SKM-1 (cell line): ENCODE measurements around the gene DOCK3.
"Not testable (repeated sequence)": the region's sequence is repeated elsewhere in the genome, so short reads cannot be mapped to it uniquely, and the experiment has no call there.

Experiments used
- DNase-seq: peaks from one replicate; lab custom pipeline; 2025; ENCODE audit not compliant: unreplicated experiment; lab: John Stamatoyannopoulos, UW

Gene DOCK3

GRCh38 chr3:50790894-50791293 lies 116.2 kb downstream of the DOCK3 start:
- not testable (repeated sequence) for DNase-seq

- DNase-seq, result no peak
These were observed 117.8 kb downstream of the DOCK3 start for GRCh38 chr3:50792568-50792967.

DNA sequence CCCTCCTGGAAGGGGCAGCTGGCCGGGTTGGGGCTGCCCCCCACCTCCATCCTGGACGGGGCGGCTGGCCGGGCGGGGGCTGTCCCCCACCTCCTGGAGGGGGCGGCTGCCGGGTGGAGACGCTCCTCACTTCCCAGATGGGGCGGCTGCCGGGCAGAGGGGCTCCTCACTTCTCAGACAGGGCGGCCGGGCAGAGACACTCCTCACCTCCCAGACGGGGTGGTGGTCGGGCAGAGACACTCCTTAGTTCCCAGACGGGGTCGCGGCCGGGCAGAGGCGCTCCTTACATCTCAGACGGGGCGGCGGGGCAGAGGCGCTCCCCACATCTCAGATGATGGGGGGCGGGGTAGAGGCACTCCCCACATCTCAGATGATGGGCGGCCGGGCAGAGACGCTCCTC lies 129.1 kb downstream of the DOCK3 start:
- DNase-seq, result not testable (repeated sequence)

- DNase-seq, result not testable (repeated sequence)
These were observed 129.6 kb downstream of the DOCK3 start for GRCh38 chr3:50804376-50804775.

DNA sequence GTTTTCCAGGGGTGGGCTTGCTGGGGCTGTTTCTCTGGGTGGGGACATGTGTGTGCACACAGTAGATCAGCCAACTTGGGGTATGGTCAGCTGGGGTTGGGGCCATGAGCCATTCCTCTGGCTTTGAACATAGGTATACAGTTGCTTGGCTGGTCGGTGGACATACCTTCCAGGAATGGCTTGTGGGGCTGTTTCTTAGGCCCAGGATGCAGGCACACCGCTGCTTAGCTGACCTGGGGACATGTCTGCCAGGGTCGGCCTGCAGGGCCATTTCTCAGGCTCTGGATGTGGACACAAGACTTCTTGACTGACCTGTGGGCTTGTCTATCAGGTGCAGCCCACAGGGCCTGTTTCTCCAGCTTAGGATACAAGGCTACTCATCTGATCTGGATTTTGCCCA lies 130.6 kb downstream of the DOCK3 start:
- no peak for DNase-seq

- no peak for DNase-seq
These were observed 131.3 kb downstream of the DOCK3 start for GRCh38 chr3:50806031-50806430.

GRCh38 chr3:50806806-50807205 lies 132.1 kb downstream of the DOCK3 start:
- DNase-seq, result no peak

GRCh38 chr3:50807266-50807665 lies 132.5 kb downstream of the DOCK3 start:
- no peak for DNase-seq

DNA sequence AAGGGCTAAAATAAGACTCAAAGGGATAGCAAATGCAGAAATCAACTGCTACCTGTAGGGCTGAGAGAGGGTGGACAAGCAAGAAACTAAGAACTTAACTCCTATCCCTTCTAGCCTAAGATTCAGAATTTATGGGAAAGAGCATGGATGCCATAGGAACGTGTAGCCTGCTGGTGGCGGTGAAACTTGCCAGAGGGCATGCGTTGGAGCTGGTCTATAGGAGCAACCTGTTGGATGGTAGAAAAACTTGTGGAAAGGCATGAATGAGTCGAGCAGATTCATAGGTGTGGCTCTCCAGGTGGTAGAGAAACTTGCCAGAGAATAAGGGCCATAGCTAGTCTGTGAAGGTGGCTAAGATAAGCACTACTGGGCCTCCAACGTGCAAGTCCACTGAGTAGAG lies 137.2 kb downstream of the DOCK3 start:
- no peak for DNase-seq

DNA sequence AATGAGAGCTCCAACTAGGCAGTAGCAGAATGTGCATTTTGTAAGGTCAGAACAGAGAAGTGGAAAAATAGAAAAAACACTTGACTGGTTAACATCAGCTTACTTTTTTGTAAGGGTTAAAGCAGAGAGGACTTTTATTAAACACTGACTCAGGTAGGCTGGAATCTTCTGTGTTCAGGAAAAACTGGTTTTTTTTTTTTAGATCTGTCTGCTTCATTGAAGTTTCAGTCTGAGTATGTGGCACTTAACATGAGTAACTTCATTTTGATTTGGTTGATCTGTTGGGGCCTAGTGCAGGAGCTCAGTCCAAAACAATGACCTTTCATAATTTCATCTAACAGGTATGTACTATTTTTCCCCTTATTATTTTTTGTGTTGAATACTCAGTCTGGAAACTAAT lies 141.1 kb downstream of the DOCK3 start:
- no peak for DNase-seq

DNA sequence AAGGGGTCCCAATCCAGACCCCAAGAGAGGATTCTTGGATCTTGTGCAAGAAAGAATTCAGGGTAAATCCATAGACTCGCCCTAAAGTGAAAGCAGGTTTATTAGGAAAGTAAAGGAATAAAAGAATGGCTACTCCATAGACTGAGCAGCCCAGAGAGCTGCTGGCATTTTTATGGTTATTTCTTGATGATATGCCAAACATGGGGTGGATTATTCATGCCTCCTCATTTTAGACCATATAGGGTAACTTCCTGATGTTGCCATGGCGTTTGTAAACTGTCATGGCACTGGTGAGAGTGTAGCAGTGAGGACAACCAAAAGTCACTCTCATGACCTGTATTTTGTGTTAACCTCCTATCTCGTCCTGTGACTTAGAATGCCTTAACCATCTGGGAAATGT lies 142.2 kb downstream of the DOCK3 start:
- no peak for DNase-seq

DNA sequence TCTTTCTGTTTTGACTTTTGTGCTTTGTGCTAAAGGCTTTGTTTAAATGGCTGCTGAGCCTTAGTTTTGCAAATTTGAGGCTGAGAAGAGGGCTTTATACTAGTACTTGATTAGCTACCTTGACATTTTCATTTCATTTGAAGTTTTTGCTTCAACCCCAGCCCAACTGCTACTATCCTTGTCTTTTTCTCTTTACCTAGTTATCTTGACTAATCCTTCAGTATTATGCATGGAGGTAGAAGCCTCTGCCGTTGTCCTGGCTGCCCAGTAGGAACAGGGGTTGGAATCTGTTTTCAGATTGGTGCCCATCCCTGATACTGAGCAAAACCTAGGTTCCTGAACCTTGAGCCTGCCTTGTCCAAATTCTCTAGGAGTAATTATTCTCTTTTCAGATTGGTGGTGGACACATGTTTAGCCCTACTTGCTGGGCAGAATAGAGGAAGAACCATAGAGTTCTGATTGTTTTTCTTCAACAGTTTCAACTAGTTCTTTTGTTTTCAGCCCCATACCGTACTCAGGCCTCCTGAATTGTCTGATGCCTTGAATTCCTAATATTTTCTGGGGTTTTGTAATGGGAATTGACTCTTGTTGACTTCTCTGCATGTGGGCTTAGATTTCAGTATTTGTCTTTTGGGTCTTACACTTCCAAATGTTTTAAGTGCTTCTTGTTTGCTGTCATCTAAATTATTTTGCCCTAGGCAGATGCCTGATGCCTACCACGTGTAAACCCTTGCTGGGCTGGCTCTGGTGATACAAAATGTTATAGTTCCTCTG lies 143.2 kb downstream of the DOCK3 start:
- DNase-seq, result no peak

- no peak for DNase-seq
These were observed 145.2 kb downstream of the DOCK3 start for GRCh38 chr3:50819882-50820281.

DNA sequence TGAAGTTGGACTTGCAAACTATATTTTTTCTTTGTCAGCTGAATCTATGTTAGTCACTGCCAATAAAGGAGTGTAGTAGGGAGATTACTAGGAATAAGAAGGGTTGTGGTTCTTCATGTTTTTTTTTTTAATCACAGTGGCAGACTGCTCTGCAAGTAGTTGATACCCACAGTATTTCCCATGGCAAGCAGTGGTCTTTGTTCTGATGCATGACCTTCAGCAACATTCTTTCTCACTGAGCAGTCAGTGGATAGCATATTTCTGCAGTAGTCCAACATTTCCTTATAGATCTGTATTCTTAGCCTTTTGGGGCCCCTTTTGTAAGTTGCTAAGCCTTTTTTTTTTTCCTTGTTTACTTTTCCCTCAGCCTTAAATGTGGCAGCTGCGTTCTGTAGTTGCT lies 151.1 kb downstream of the DOCK3 start:
- no peak for DNase-seq

DNA sequence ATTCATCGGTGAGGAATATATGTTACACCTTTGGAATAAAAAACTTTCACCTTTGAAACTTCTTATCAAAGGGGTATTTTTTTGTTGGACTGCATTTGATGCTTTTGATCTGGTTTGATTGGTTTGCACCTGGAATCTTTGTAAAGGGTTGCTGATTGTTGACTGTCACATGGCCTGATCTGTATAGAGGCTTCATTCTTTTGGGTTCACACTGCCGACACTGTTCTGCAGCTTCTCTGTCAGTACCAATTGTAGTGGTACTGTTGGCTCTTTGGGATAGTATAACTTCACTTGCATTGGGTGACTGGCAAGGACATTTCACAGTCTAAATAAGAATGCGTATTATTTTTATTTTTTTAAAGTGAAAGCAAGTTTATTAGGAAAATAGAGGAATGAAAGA lies 155.7 kb downstream of the DOCK3 start:
- DNase-seq, result no peak

DNA sequence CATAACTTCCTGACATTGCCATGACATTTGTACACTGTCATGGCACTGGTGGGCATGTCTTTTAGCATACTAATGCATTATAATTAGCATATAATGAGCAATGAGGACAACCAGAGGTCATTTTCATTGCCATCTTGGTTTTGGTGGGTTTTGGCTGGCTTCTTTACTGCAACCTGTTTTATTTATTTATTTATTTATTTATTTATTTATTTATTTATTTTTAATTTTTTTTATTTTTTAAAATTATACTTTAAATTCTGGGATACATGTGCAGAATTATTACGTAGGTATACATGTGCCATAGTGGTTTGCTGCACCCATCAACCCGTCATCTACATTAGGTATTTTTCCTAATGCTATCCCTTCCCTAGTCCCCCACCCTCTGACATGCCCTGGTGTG lies 156.3 kb downstream of the DOCK3 start:
- DNase-seq, result not testable (repeated sequence)

DNA sequence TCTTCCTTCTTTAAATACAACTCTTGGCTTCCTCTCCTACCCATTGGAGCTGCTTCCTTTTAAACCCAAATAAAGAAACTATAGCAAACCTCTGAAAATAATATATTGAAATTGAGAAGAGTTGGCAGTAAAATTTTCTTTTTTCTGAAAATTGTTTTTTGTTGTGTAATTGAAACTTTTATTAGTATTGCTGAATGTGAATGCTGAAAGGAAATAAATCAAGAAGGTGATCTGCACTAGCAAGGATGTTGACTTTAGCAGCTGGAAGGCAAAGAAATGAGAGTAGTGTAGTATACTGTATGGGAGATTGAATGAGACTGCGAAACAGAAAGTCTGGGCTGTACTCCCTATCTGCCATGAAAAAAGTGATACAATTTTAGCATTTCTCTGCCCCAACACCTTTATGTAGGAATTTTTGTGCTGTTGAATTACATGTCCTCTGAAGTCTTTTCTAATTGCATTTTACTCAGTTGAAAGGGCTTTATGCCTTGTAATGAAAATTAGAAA lies 166.3 kb downstream of the DOCK3 start:
- DNase-seq, result no peak

DNA sequence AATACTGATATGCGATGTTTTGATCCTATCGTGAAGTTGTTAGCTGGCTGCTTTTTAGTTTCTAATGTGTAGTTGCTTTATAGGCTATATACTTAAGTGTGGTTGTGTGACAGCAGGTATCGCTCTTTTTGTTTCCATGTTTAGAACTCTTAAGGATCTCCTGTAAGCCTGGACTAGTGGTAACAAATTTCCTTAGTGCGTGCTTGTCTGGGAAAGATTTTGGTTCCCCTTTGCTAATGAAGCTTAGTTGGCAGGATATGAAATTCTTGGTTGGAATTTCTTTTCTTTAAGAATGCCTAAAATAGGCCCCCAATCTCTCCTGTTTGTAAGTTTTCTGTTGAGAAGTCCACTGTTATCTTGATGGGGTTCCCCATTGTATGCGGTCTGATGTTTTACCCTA lies 173.6 kb downstream of the DOCK3 start:
- no peak for DNase-seq

GRCh38 chr3:50850639-50851511 lies 176.1 kb downstream of the DOCK3 start:
- no peak for DNase-seq

DNA sequence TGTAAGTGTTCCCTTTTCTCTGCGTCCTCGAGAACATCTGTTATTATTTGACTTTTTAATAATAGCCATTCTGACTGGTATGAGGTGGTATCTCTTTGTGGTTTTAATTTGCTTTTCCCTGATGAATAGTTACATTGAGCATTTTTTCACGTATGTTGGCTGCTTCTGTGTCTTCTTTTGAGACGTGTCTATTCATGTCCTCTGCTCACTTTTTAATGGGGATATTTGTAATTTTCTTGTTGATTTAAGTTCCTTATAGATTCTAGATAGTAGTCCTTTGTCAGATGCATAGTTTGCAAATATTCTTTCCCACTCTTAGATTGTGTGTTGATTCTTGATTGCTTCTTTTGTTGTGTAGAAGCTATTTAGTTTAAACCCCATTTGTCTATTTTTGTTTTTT lies 179.2 kb downstream of the DOCK3 start:
- no peak for DNase-seq

DNA sequence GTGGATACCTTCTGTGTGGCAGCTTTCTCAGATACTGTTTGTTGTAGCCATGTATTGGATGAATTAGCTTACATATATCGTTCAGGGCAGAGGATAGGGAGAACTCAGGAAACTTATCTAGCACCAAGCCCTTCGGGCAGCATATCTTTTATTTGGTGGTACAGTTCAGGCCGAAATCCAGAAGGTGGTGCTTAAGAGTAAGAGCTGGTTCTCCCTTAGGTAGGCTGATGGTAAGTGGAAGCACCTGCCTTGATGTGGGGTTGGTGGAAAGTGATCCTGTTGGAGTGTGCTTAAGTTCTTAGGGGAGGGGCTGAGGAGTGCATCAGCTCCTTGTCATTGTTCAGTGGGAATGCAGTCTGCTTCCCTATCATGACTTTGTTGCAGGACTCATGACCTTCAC lies 187.5 kb downstream of the DOCK3 start:
- no peak for DNase-seq
